ENCODE measurements around the gene B4GALNT1. TPM values are rescaled to one million over a fixed set of nuclear protein-coding genes. Genes with fewer than 3 reads are reported as not detected.

B4GALNT1 gene
- total RNA-seq, 1 experiment from 2014 or later = 11.1 TPM

GRCh38 chr12:57586832-57587429, 46.1 kb downstream of the B4GALNT1 start:
- TF ChIP-seq CTCF (IDR thresholded peaks at IDR 0.05; ENCODE audit: unreplicated experiment) = no peak
- peaks cover 17% of the 10 kb centered on the region for H3K4me1 Mint-ChIP-seq (ENCODE audit: low read depth, unreplicated experiment)
- intact Hi-C loops (cut with micrococcal nuclease; ENCODE audit: unreplicated experiment) = no loop called here
- peaks cover 12% of the 10 kb centered on the region for H3K27me3 Mint-ChIP-seq (ENCODE audit: unreplicated experiment)
- no TSS peak for BruUV-seq (replicated peaks)
- H3K36me3 Mint-ChIP-seq (ENCODE audit: insufficient read depth, unreplicated experiment) = peaks cover 15% of the 10 kb centered on the region
- peaks cover 3% of the 10 kb centered on the region for H3K9me3 Mint-ChIP-seq (ENCODE audit: low read depth, unreplicated experiment)
- H3K4me3 Mint-ChIP-seq (ENCODE audit: low read depth, unreplicated experiment) = no peak overlapping the region
- DNase-seq = no peak
- no peak overlapping the region for H3K27ac Mint-ChIP-seq (ENCODE audit: unreplicated experiment)
- CTCF ChIA-PET = no interaction called here

- TF ChIP-seq CTCF (IDR thresholded peaks at IDR 0.05; ENCODE audit: unreplicated experiment) = no peak
- H3K9me3 Mint-ChIP-seq (ENCODE audit: low read depth, unreplicated experiment) = peaks cover 3% of the 10 kb centered on the region
- no peak overlapping the region for H3K4me3 Mint-ChIP-seq (ENCODE audit: low read depth, unreplicated experiment)
- H3K36me3 Mint-ChIP-seq (ENCODE audit: insufficient read depth, unreplicated experiment) = peaks cover 7% of the 10 kb centered on the region
- H3K27ac Mint-ChIP-seq (ENCODE audit: unreplicated experiment) = no peak overlapping the region
- BruUV-seq (replicated peaks) = no TSS peak
- DNase-seq = no peak
- peaks cover 15% of the 10 kb centered on the region for H3K4me1 Mint-ChIP-seq (ENCODE audit: low read depth, unreplicated experiment)
- intact Hi-C loops (cut with micrococcal nuclease; ENCODE audit: unreplicated experiment) = no loop called here
- CTCF ChIA-PET = interaction anchor here (0.7 to 0.8 kb wide), 2 partner anchors 107 to 875 kb away, joined by 5 to 6 read pairs; no protein-coding TSS in a partner anchor
- H3K27me3 Mint-ChIP-seq (ENCODE audit: unreplicated experiment) = peaks cover 14% of the 10 kb centered on the region
These were observed 46.9 kb downstream of the B4GALNT1 start for GRCh38 chr12:57586128-57586527.

GRCh38 chr12:57585156-57585555, 47.8 kb downstream of the B4GALNT1 start:
- no peaks in the 10 kb centered on the region for H3K9me3 Mint-ChIP-seq (ENCODE audit: low read depth, unreplicated experiment)
- no peak for TF ChIP-seq CTCF (IDR thresholded peaks at IDR 0.05; ENCODE audit: unreplicated experiment)
- CTCF ChIA-PET = interaction anchor here (0.8 to 1.5 kb wide), 3 partner anchors 9 to 108 kb away, joined by 3 to 6 read pairs (median 5); no protein-coding TSS in a partner anchor
- BruUV-seq (replicated peaks) = no TSS peak
- peaks cover 11% of the 10 kb centered on the region for H3K27me3 Mint-ChIP-seq (ENCODE audit: unreplicated experiment)
- peaks cover 8% of the 10 kb centered on the region for H3K4me1 Mint-ChIP-seq (ENCODE audit: low read depth, unreplicated experiment)
- H3K27ac Mint-ChIP-seq (ENCODE audit: unreplicated experiment) = no peak overlapping the region
- no peak for DNase-seq
- H3K36me3 Mint-ChIP-seq (ENCODE audit: insufficient read depth, unreplicated experiment) = no peaks in the 10 kb centered on the region
- intact Hi-C loops (cut with micrococcal nuclease; ENCODE audit: unreplicated experiment) = no loop called here
- H3K4me3 Mint-ChIP-seq (ENCODE audit: low read depth, unreplicated experiment) = no peak overlapping the region

GRCh38 chr12:57584690-57585089, 48.3 kb downstream of the B4GALNT1 start:
- Mint-ChIP-seq H3K4me3 (ENCODE audit: low read depth, unreplicated experiment) (no peak overlapping the region), H3K36me3 (ENCODE audit: insufficient read depth, unreplicated experiment) (no peaks in the 10 kb centered on the region), H3K9me3 (ENCODE audit: low read depth, unreplicated experiment) (no peaks in the 10 kb centered on the region), H3K27me3 (ENCODE audit: unreplicated experiment) (peaks cover 8% of the 10 kb centered on the region), H3K27ac (ENCODE audit: unreplicated experiment) (no peak overlapping the region), H3K4me1 (ENCODE audit: low read depth, unreplicated experiment) (peaks cover 10% of the 10 kb centered on the region)
- CTCF ChIA-PET = interaction anchor here (1.3 to 1.5 kb wide), 2 partner anchors 9 kb away, joined by 3 to 5 read pairs; no protein-coding TSS in a partner anchor
- no peak for DNase-seq
- no TSS peak for BruUV-seq (replicated peaks)
- TF ChIP-seq CTCF (IDR thresholded peaks at IDR 0.05; ENCODE audit: unreplicated experiment) = no peak
- intact Hi-C loops (cut with micrococcal nuclease; ENCODE audit: unreplicated experiment) = loop anchor here (5.0 kb wide), 1 partner anchor 108 kb away; the partner anchor contains the start of gene OS9
